HFF-Myc (cell line): ENCODE data around the gene SVEP1.

Experiments used
- DNase-seq: peaks from one replicate; pipeline ENCODE4 v3.0.0-alpha.2; 2011; ENCODE audit warnings: low read depth; ENCODE audit errors: extremely low read depth
- H3K4me3 ChIP-seq: replicated peaks from 2 replicates; pipeline ENCODE4 v1.5.1; 2011; ENCODE audit warnings: low read depth, mild to moderate bottlenecking, control low read depth, low read length
- CTCF ChIP-seq: IDR thresholded peaks from 2 replicates; pipeline ENCODE4 v1.5.1; 2012; ENCODE audit warnings: mild to moderate bottlenecking, low read depth, low read length, control low read depth; ENCODE audit errors: missing control alignments

Gene SVEP1

DNA sequence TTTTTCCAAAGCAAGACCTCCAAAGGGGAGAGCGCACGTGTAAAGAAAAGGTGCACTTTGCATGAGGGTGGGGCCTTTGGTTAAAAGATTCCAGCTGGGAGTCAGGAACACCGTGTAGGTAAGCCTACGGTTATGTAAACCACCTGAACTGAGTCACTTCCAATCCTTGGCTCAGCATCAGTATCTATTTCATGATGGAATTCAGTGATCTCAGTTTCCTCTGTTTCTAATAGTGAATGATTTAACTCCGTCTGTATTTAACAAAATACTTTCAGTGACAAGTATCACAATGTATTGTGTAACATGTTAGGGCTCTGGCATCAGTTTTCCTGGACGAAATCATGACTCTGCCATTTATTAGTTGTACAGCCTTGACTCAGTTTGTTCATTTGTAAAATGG, 1.3 kb upstream of the SVEP1 start:
- TF ChIP-seq CTCF, result no peak
- H3K4me3 ChIP-seq, result no peak overlapping the region
- no peak for DNase-seq

- peak; percentile 83 for DNase-seq
- peak overlapping the region; percentile 64 for H3K4me3 ChIP-seq
- no peak for TF ChIP-seq CTCF
Observed at GRCh38 chr9:110579862-110580219, 300 bp upstream of the SVEP1 start.

- peak overlapping the region; percentile 64 for H3K4me3 ChIP-seq
- no peak for DNase-seq
- no peak for TF ChIP-seq CTCF
Observed at GRCh38 chr9:110578575-110579033, 937 bp downstream of the SVEP1 start.

DNA sequence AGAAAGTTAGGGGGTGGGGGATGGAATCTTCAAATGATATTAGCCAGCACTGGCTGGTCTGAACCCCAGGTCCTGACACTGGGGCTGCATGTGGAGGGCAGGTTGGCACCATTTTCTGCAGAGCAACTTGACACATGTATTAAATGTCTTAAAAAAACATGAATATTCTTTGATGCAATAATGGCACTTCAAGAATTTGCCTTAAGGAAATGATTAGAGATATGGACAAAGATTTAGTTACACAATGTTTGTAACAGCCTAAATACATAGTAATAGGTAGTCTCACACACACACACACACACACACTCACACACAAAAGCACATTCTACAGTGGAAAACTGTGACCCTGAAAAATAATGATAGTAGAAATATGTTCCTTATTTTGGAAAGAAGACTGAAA, 3.6 kb downstream of the SVEP1 start:
- DNase-seq, result no peak
- no peak overlapping the region for H3K4me3 ChIP-seq
- TF ChIP-seq CTCF, result no peak

DNA sequence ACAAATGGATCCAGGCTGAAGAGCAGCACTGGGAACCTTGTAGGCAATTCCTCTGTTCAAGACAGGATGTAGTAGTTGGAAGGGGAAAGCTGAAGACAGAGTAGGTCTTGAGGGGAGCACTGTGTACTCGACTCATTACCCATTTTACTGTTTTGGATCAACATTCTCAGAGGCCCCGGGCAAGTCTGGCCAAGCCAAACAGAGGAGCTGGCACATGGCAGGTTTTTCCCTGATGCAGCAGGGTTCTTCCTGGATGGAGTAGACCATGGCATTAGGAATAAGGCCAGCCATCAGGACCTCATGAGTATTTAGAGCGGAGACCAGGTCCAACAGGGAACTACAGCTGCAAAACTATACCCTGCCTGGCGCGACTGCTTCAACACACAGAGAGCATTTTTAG, 4.4 kb downstream of the SVEP1 start:
- no peak for DNase-seq

GRCh38 chr9:110573305-110573704, 6.2 kb downstream of the SVEP1 start:
- no peak overlapping the region for H3K4me3 ChIP-seq
- no peak for TF ChIP-seq CTCF
- DNase-seq, result no peak

More for the DNA sequence above, 4.4 kb downstream of the SVEP1 start:
- no peak for TF ChIP-seq CTCF
- no peak overlapping the region for H3K4me3 ChIP-seq

DNA sequence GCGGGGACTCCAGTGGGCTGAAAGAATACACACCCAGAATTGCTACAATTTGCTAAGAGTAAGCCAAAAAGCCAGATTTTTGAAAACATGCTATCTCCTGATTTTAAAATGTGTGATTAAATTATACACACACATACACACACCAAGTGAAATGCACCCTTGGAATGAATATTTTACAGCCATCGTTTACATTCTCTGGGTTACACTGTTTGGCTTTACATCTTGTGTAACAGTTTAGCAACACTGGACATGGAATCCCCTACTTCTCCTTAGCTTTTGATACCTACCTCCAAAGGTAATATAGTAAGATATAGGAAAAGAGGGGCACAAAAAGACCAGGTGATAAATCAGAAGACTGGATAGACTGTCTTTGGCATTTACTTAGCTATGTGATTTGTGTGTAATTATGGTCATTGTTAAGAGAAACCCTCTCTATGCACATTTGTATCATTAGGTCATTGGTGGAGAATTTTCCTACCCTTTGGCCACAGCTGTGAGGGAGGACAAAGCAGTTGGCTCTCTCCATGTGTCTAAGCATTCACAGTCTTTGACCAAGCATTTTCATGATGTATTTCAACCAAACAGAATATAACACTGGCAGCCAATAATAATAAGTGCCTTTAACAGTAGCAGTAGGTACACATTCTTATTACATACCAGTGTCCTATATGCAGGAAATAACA, 7.6 kb downstream of the SVEP1 start:
- DNase-seq, result no peak
- TF ChIP-seq CTCF, result no peak
- H3K4me3 ChIP-seq, result no peak overlapping the region
